Stimulated activated effector memory CD8-positive, alpha-beta T cell treated with anti-CD3 and anti-CD28 coated beads, Interleukin-12 subunit alpha, Interleukin-12 subunit beta, amount 100 ng/mL, for 72 hours (primary cell): Measurements from ENCODE around the gene FAR2.
"Not testable (repeated sequence)": the region's sequence is repeated elsewhere in the genome, so short reads cannot be mapped to it uniquely, and the experiment has no call there.

Experiments used
- ATAC-seq: fragments of 150-1000 bp; cut with Tn5 transposase; 2 replicates; pipeline ENCODE4 v1.10.0; 2021
- DNase-seq, 2 donors: peaks; one replicate each; pipeline ENCODE4 v3.0.0; 2021 to 2022; ENCODE audit warnings: low spot score in 2 of 2
- H3K27ac Mint-ChIP-seq: one replicate; pipeline ENCODE4 v1.8.0; 2022; ENCODE audit warnings: mild to moderate bottlenecking, mixed read lengths
- H3K36me3 Mint-ChIP-seq: one replicate; pipeline ENCODE4 v1.8.0; 2022; ENCODE audit warnings: mild to moderate bottlenecking, mixed read lengths
- H3K4me1 Mint-ChIP-seq: one replicate; pipeline ENCODE4 v1.8.0; 2022; ENCODE audit warnings: mixed read lengths
- H3K4me3 Mint-ChIP-seq: one replicate; pipeline ENCODE4 v1.8.0; 2022; ENCODE audit warnings: mild to moderate bottlenecking, mixed read lengths
- H3K9me3 Mint-ChIP-seq: one replicate; pipeline ENCODE4 v1.8.0; 2022; ENCODE audit warnings: mixed read lengths

The FAR2 gene

DNA sequence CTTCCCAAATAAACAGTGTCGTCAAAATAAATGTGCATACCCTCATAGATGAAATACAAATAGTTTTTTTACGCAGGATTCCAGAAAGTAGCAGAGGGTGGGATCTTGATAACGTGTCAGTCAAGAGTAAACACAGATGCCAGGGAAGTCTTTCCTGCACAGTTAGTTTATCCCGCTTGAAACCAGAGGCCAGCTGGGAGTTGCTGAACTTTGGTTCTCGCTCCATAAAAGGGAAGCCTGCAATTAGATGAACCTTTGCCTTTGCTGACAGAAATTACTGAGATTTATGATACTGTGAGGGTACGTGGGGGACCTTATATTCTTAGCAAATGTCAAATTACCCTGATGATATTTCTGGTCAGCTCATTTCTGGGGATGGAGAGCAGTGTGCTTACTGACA lies 18.9 kb downstream of the FAR2 start:
- Mint-ChIP-seq H3K36me3 (no peaks in the 10 kb centered on the region), H3K27ac (no peak overlapping the region), H3K9me3 (no peaks in the 10 kb centered on the region), H3K4me3 (no peak overlapping the region), H3K4me1 (peaks cover 7% of the 10 kb centered on the region)
- DNase-seq: no peak
- no peak for ATAC-seq

DNA sequence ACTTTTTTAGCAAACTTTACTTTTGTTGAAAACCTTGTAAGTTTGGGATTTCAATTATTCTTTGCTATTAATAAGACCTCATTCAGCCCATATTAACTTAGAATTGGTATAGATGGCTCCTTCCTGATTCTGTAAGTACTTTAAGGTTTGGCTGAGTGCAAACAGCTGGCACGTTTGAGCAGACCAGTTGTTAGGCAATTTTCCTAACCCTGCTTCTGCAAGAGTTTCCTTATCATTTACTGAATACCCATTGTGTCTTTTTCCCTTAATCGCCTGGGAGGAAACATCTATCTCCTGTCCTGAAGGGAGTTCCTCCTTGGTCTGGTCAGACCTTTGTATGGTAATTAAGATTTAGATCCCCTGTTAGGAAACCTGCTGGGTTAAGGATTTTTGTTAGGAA lies 20.9 kb downstream of the FAR2 start:
- not testable (repeated sequence) for H3K9me3 Mint-ChIP-seq, H3K27ac Mint-ChIP-seq

DNA sequence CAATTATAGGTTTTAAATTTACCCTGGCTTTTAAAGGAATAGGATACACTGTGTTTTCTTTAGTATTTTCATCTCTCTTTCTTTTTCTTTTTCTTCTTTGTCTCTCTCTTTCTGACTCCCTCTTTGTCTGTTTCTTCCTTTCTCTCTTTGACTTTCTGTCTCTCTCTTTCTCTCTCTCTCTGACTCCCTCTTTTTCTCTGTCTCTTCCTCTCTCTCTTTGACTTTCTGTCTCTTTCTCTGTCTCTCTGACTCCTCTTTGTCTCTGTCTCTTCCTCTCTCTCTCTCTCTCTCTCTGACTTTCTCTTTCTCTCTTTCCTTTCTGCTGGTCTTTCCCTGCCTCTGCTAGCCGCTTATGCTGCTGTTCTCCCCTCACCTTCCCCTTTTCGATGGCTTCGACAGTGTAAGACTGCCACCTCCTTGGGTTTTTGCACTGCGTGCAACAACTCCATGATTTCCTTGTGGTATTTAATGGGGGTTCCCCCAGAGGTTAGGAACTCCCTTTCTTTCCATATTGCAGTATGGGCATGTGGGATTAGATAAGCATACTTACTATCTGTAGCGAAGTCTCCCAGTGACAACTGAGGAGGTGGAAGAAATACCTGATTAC lies 21.5 kb downstream of the FAR2 start:
- ATAC-seq, H3K36me3 Mint-ChIP-seq, H3K27ac Mint-ChIP-seq: not testable (repeated sequence)

More for the DNA sequence above, 20.9 kb downstream of the FAR2 start:
- not testable (repeated sequence) for DNase-seq, H3K4me1 Mint-ChIP-seq, H3K36me3 Mint-ChIP-seq, ATAC-seq, H3K4me3 Mint-ChIP-seq

DNA sequence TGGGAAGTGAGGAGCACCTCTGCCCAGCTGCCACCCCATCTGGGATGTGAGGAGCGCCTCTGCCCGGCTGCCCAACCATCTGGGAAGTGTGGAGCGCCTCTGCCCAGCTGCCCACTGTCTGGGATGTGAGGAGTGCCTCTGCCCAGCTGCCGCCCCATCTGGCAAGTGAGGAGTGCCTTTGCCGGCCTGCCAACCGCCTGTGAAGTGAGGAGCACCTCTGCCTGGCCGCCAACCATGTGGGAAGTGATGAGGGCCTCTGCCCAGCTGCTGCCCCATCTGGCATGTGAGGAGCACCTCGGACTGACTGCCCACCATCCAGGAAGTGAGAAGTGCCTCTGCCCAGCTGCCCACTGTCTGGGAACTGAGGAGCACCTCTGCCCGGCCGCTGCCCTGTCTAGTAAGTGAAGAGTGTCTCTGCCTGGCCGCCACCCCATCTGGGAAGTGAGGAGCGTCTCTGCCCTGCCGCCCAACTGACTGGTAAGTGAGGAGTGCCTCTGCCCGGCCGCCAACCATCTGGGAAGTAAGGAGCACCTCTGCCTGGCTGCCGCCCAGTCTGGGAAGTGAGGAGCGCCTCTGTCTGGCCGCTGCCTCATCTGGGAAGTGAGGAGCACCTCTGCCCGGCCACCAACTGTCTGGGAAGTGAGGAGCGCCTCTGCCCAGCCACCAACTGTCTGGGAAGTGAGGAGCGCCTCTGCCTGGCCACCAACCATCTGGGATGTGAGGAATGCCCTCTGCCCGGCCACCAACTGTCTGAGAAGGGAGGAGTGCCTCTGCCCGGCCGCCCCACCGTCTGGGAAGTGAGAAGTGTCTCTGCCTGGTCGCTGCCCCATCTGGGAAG lies 22.6 kb downstream of the FAR2 start:
- DNase-seq: no peak
- no peak overlapping the region for H3K4me3 Mint-ChIP-seq
- H3K27ac Mint-ChIP-seq: no peak overlapping the region
- no peaks in the 10 kb centered on the region for H3K4me1 Mint-ChIP-seq
- H3K36me3 Mint-ChIP-seq: no peaks in the 10 kb centered on the region
- no peaks in the 10 kb centered on the region for H3K9me3 Mint-ChIP-seq
- ATAC-seq: no peak

More for the DNA sequence above, 21.5 kb downstream of the FAR2 start:
- H3K4me1 Mint-ChIP-seq, DNase-seq, H3K9me3 Mint-ChIP-seq, H3K4me3 Mint-ChIP-seq: not testable (repeated sequence)

DNA sequence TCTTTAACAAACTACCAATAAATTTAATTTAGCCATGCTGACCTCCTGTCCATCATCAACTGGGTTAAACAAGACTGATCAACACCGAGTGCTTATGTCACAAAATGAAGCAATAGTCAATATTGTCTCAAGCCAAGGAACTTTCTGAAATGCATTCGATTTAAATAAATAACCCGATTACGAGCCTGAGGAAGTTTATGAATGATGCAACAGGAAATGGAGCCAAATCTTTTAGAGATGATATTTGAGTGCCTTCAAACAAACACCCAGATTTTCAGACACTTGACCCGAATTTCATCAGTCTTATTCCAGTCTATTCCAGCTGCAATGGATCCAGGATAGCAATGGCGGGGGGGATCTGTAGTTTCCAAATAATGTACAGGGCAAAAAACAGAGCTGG lies 27.9 kb downstream of the FAR2 start:
- no peaks in the 10 kb centered on the region for H3K4me1 Mint-ChIP-seq
- no peak for ATAC-seq

DNA sequence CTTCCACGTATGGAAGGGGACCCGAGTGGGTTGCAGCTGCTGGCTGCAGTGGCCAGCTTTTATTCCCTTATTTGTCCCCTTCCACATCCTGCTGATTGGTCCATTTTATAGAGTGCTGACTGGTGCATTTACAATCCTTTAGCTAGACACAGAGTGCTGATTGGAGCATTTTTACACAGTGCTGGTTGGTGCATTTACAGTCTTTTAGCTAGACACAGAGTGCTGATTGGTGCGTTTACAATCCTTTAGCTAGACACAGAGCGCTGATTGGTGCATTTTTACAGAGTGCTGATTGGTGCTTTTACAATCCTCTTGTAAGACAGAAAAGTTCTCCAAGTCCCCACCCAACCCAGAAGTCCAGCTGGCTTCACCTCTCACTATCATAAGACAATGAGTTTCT lies 33.2 kb downstream of the FAR2 start:
- ATAC-seq, H3K27ac Mint-ChIP-seq, H3K4me3 Mint-ChIP-seq, H3K36me3 Mint-ChIP-seq, H3K9me3 Mint-ChIP-seq, H3K4me1 Mint-ChIP-seq, DNase-seq: not testable (repeated sequence)

More for the DNA sequence above, 27.9 kb downstream of the FAR2 start:
- Mint-ChIP-seq H3K9me3 (no peaks in the 10 kb centered on the region), H3K27ac (no peak overlapping the region), H3K36me3 (no peaks in the 10 kb centered on the region), H3K4me3 (no peak overlapping the region)
- no peak for DNase-seq

DNA sequence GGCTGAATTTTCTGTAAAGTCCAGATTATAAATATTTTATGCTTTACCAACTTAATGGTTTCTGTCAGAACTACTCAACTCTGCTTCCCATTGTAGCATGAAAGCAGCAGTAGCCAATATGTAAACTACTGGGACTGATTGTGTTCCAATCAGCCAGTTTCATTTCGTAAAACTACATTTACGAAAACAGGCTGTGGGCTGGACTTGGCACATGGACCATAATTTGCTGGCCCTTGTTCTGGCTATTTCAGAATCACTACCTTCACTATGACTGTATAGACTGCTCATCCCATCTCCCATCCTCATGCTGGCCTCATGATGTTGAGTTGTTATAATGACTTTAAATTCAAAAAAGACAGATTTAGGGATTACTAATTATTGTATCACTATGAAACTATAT lies 38.7 kb downstream of the FAR2 start:
- DNase-seq (no peak), ATAC-seq (no peak)
- Mint-ChIP-seq H3K4me1 (no peaks in the 10 kb centered on the region), H3K4me3 (no peak overlapping the region), H3K9me3 (no peaks in the 10 kb centered on the region), H3K27ac (no peak overlapping the region), H3K36me3 (no peaks in the 10 kb centered on the region)

DNA sequence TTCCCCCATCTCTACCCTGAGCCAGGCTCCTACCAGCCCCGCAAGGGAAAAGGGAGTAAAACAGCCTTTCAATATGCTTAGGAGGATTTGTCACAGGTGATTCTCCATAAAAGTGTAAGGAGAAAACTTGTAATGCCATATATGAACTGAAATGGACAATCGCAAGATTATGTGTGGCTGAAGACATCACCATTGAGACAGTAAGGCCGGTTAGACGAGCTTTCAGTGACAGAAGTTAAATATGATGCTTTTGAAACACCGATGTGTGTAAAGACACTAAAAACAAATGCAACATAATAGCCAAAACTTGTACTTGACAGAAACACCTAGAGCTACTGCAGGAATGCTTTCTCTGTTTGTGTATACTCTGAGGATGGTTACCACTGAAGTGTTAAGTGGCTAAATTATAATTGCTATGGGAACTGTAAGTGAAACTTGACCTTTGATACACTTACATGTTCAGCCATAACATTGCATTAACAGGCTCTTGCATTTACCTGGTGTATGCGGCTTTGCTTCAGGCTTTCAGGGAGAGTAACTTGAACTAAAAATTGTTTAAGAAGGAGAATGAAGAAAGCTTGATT lies 42.3 kb downstream of the FAR2 start:
- no peaks in the 10 kb centered on the region for H3K4me1 Mint-ChIP-seq

DNA sequence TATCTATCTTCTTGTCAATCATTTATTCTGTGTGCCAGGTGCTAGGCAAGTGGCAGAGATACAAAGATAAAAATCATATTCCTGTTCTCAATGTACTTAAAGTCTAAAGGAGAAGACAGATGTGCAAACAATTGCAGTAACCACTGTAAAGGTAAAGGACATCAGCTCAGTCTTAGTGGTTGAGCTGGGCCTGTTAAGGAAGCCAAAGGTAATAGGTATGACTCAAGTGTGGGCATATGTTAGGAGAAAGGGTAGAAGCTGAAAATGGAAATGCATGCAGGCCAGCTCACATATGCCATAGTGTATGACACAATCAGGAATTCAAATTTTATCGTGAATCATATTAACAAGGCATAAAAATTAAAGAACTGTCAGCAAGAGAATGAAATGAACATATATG lies 49.8 kb downstream of the FAR2 start:
- H3K36me3 Mint-ChIP-seq: no peaks in the 10 kb centered on the region
- DNase-seq: no peak
- no peaks in the 10 kb centered on the region for H3K9me3 Mint-ChIP-seq
- H3K4me3 Mint-ChIP-seq: no peak overlapping the region
- H3K4me1 Mint-ChIP-seq: no peaks in the 10 kb centered on the region
- no peak overlapping the region for H3K27ac Mint-ChIP-seq
- no peak for ATAC-seq

More for the DNA sequence above, 42.3 kb downstream of the FAR2 start:
- DNase-seq (no peak), ATAC-seq (no peak)
- Mint-ChIP-seq H3K4me3 (no peak overlapping the region), H3K27ac (no peak overlapping the region), H3K36me3 (no peaks in the 10 kb centered on the region), H3K9me3 (no peaks in the 10 kb centered on the region)

DNA sequence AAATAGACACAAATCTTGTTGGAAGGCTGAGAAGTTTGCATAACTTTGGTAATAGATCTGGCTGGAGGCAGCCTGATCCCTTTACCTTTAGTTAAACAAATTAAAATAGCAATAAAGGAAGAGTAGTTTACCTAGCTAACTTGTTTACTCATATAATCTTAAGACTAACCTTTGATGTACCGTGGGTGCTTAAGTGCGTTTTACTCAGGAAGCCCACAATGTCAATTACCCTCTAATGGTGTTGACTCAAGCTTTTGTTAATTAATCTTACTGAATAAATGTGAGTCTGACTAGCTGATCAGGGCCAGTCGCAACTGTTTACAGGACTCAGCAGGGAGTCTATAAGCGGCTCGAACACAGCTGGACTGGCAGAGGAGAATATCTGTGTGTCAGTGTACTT lies 51.5 kb downstream of the FAR2 start:
- H3K27ac Mint-ChIP-seq: no peak overlapping the region
- no peak overlapping the region for H3K4me3 Mint-ChIP-seq
- DNase-seq: no peak
- H3K36me3 Mint-ChIP-seq: no peaks in the 10 kb centered on the region
- H3K4me1 Mint-ChIP-seq: no peaks in the 10 kb centered on the region
- H3K9me3 Mint-ChIP-seq: peaks cover 5% of the 10 kb centered on the region
- ATAC-seq: no peak

DNA sequence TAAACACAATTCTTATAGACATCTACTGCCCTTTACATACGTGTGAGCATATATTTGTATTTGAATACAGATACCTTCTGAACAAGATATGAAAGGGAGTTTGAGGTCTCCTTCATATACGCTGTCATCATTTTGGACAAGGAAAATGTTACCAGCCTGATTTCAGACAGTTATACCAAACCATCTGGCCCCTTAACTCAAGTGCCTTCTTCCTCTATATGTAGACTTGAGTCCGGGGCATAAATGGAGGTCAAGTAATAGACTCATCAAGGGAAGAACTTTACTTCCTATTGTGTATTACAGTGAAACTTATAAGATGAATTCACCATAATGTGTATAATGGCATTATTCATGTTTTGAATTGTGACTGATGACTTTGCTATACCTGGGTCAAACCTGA lies 52.2 kb downstream of the FAR2 start:
- no peak for DNase-seq
- no peaks in the 10 kb centered on the region for H3K4me1 Mint-ChIP-seq
- no peak for ATAC-seq
- H3K36me3 Mint-ChIP-seq: no peaks in the 10 kb centered on the region
- H3K4me3 Mint-ChIP-seq: no peak overlapping the region
- peaks cover 5% of the 10 kb centered on the region for H3K9me3 Mint-ChIP-seq
- no peak overlapping the region for H3K27ac Mint-ChIP-seq

DNA sequence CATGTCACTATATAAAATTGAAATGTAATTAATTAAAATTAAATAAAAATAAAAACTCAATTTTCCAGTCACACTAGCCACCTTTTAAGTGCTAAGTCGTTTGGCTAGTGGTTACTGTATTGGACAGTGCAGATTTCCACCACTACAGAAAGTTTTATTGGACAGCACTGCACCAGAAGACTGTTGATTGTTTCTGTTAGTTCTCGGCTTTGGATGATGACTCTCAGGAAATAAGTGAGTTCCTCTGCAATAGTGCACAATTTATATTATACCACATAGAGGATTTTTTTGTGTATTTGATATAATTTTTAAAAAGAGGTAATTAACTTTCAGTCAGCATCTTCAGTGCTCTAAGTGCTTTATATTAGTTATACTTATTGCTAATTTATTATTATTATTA lies 52.7 kb downstream of the FAR2 start:
- peaks cover 5% of the 10 kb centered on the region for H3K9me3 Mint-ChIP-seq
- no peaks in the 10 kb centered on the region for H3K4me1 Mint-ChIP-seq
- H3K36me3 Mint-ChIP-seq: no peaks in the 10 kb centered on the region
- DNase-seq (no peak), ATAC-seq (no peak)
- H3K27ac Mint-ChIP-seq: no peak overlapping the region
- H3K4me3 Mint-ChIP-seq: no peak overlapping the region

DNA sequence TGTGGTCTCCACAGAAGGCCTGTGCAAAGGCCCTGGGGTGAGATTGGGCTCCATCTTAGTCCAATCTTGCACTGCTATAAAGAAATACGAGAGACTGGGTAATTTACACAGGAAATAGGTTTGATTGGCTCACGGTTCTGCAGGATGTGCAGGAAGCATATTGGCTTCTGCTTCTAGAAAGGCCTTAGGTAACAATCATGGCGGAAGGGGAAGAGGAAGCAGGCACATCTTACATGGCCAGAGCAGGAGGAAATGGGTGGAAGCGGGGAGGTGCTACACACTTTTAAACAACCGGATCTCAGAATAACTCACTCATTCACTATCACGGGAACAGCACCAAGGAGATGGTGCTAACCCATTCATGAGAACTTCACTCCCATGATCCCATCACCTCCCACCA lies 55.4 kb downstream of the FAR2 start:
- no peak overlapping the region for H3K4me3 Mint-ChIP-seq
- H3K9me3 Mint-ChIP-seq: peaks cover 5% of the 10 kb centered on the region
- H3K4me1 Mint-ChIP-seq: no peaks in the 10 kb centered on the region
- H3K36me3 Mint-ChIP-seq: no peaks in the 10 kb centered on the region
- DNase-seq (no peak), ATAC-seq (no peak)
- H3K27ac Mint-ChIP-seq: no peak overlapping the region

DNA sequence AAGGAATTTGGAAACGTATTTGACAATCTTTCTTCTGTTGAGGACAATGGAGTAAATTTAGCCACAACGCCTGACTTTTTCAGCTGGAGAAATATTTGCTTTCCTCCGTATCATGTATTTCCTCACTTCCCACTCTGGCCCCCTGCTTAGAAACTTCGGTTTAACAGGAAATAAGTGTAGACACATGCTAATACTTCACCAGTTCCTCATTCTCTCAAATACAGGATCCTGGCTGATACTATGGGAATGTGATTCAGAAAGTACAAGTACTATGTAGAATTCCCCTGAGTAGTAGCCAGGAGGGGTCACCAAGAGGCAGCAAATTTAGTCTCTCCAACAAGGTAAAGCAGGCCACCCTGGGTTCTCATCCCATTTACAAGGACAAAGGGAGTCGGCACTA lies 58.0 kb downstream of the FAR2 start:
- ATAC-seq (no peak), DNase-seq (no peak)
- Mint-ChIP-seq H3K4me1 (no peaks in the 10 kb centered on the region), H3K4me3 (no peak overlapping the region), H3K27ac (no peak overlapping the region), H3K36me3 (no peaks in the 10 kb centered on the region), H3K9me3 (peaks cover 5% of the 10 kb centered on the region)

DNA sequence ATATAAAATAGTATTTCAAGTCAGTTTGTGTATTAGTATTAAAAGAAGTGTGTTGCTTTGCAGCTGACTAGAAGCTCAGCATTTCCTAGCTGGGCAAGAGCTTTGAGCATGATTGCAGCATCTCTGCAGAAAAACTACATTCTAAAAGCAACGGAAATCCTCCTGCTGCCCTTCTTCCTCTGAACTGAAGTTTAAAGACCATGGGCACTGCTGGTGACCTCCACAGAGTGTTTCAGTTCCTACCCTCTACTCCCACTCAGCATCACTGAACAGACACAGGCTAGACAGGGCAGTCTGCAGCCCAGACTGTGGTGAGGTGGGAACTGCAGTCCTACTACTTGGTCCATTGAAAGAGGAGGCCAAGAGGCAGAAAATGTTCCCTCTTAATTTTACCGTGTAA lies 59.0 kb downstream of the FAR2 start:
- no peak overlapping the region for H3K4me3 Mint-ChIP-seq
- no peak overlapping the region for H3K27ac Mint-ChIP-seq
- H3K4me1 Mint-ChIP-seq: no peaks in the 10 kb centered on the region
- ATAC-seq (no peak), DNase-seq (no peak)
- H3K9me3 Mint-ChIP-seq: peaks cover 5% of the 10 kb centered on the region
- no peaks in the 10 kb centered on the region for H3K36me3 Mint-ChIP-seq
